GM18502 (cell line): ENCODE measurements around the gene PEMT.
"Not testable (repeated sequence)": the region's sequence is repeated elsewhere in the genome, so short reads cannot be mapped to it uniquely, and the experiment has no call there.

Experiments used
- ATAC-seq: cut with Tn5 transposase; IDR thresholded peaks from one replicate; pipeline ENCODE4 v1.9.1; 2021; ENCODE audit warnings: mild to moderate bottlenecking; ENCODE audit not compliant: unreplicated experiment, poor library complexity

PEMT gene

DNA sequence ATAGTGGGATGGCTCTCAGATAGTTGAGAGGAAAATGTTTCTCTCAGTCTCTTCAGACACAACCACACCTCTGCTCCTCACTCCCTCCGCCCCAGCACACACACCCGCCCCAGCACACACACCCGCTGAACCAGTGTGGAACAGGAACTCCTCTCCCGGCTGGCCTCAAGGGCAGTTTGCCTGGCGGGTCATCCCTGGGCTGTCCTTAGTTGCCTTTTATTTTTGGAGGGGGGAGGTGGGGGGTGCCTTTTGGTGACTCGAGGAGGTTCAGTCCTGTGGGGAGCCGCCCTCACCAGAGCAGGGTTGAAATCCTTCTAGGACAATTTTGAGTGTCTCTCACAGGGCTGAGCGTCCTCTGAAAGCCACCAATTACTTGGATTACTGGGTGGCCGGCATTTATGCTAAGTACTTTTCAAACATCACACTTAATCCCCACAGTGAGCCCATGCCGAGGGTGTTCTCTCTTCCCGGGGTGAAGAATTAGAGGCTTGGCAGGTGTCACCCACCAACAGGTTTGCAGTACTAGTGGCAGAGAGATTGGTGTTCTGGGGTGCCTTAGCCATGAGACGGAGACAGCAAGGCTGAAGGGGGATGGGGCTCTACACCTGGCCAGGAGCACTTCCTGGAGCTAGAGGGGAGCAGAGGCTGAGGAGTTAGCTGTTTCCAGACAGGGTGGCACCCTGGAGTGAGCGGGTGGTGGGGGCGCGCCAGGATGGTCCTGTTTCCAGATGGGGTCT, 98.1 kb downstream of the PEMT start:
- ATAC-seq: no peak

DNA sequence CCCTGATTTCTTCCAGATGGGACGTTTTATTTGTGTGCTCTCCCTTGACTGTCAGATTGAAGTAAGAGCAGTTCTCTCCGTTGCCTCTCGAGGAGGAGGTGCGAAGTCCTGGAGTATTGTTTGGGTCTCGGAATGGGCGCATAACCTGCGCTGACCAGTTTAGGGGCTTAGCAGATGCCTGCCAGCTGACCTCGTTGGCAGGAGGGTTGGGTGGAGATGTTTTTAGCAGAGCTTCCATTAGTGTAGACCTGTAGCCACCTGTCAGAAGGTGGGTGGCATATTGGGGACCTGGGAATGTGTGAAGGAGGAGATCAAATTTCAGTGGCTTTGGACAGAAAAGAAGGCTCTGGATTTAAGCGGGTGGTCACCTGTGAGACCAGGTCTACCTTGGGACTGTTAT, 98.9 kb downstream of the PEMT start:
- no peak for ATAC-seq

- ATAC-seq: no peak
Measured at GRCh38 chr17:17492085-17492484, 99.4 kb downstream of the PEMT start.

- no peak for ATAC-seq
Measured at GRCh38 chr17:17491546-17491988, 99.9 kb downstream of the PEMT start.

- no peak for ATAC-seq
Measured at GRCh38 chr17:17491031-17491471, 100.5 kb downstream of the PEMT start.

GRCh38 chr17:17487998-17488397, 103.5 kb downstream of the PEMT start:
- ATAC-seq: no peak

- ATAC-seq: not testable (repeated sequence)
Measured at GRCh38 chr17:17486416-17486815, 105.1 kb downstream of the PEMT start.

DNA sequence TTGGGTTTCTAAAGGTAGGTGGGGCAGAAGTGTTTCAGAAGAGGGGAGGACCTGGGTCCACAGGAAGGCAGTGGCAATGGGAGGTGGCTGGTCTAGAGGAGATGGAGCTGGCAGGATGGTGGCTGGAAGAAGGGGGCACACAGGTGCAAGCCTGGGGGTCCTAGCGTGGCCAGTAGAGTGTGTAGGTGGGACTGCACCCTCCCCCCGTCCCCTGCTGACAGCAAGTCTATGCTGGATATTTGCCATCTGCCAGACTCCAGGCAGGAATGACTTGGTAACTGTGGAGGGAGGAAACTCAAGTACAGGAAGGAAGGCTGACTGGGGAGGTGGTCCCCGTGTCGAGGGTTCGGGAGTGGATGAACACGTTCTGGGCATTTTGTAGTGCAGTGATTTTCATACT, 106.1 kb downstream of the PEMT start:
- no peak for ATAC-seq

GRCh38 chr17:17484451-17484899, 107.0 kb downstream of the PEMT start:
- no peak for ATAC-seq

- no peak for ATAC-seq
Measured at GRCh38 chr17:17481860-17482259, 109.6 kb downstream of the PEMT start.

- ATAC-seq: no peak
Measured at GRCh38 chr17:17480593-17481148, 110.8 kb downstream of the PEMT start.

DNA sequence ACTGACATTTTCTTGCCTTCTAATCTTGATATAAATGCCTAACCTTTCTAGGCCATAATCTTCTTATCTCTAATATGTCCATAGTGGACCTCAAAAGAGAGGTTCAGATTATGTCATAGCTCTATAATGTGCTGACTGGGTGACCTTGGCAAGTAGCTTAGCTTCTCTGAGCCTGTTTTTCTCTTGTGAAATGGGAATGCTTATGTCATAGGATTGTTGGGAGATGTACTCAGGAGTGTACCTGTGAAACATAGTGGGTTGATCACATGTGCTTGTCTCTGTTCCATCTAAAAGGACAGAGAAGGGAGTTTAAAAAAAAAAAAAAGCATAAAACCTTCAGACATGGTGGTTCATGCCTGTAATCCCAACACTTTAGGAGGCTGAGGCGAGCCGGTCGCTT, 112.3 kb downstream of the PEMT start:
- no peak for ATAC-seq

- peak; percentile 82 for ATAC-seq
Measured at GRCh38 chr17:17476865-17477467, 114.5 kb downstream of the PEMT start, which contains the start of gene MED9. TSS of gene MED9 (plus strand) at chr17:17477000. CDS start at chr17:17477042, 42 bp downstream.

GRCh38 chr17:17474341-17474740, 117.2 kb downstream of the PEMT start:
- no peak for ATAC-seq

DNA sequence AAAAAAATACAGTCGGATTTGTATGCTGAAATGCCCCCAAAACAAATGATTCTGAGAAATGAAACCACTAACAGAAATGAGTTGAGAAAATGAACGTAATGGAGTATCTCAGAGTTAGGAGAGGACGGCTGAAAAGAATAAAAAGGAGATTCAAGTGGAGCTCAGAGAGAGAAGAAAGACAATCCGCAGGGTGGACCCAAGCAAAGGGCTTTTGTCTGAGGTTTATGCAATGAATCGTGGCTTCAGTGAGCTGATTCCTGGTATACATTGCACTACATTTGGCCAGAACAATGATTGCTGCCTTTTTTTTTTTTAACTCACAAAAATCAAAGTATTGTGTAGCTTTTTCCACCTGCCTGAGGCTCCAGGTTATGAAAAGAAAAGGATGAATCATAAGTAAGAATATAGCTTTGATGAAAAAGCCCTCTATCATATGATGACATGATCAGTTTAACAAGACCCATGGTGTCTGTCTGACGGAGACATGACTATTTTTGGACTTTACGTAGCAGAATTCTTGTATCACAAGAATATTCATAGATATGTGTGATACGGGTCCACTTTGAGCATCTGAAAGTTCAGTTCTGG, 119.1 kb downstream of the PEMT start:
- no peak for ATAC-seq

- no peak for ATAC-seq
Measured at GRCh38 chr17:17469996-17470395, 121.5 kb downstream of the PEMT start.

GRCh38 chr17:17469358-17469757, 122.2 kb downstream of the PEMT start:
- ATAC-seq: no peak

DNA sequence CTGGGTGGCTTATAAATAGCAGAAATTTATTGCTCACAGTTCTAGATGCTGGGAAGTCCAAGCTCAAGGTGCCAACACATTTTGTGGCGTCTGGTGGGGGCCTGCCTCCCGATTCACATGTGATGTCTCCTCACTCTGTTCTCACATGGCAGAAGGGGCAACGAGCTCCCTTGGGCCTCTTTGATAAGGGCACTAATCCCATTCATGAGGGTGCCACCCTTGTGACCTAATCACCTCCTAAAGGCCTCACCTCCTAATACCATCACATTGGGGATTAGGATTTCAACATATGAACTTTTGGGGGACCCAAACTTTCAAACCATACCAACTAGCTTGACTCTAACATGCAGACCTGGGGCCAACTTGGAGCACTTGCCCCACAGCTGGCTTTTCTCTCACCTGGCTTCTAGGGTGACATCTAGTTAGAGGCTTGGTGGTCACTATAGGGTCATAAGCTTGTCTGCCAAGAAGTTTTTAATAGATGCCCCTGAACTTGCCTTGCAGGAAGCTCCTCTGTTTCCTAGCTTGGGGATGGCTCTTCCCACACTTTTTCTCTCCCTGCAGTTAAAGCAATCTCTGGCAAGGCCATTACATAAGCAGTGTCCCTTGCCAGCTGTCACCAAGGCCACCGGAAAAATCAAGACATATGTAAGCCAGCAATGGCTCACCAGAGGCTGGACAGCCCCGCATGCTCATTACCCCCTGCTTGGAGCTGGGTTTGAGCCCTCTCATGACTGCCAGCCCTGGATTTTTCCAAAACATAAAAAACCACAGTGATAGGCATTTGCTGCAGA, 123.1 kb downstream of the PEMT start:
- no peak for ATAC-seq

DNA sequence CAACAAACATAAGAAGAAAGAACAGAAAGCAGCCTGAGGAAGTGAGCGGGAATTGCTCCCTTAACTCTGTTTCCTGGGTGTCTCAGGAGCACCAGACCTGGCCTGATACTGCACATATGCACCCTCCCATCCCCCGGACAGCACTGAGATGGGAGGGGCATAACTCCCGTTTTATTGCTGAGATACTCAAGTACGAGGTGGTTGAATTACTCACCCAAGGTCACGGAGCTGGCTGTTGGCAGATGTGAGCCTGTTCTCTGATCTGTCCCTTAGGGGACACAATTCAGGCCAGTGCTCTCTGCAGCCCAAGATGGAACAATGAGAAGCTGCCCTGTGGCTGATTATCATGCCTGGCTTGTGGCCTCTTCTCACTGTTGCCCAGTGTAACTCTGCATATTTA, 123.8 kb downstream of the PEMT start:
- ATAC-seq: no peak

DNA sequence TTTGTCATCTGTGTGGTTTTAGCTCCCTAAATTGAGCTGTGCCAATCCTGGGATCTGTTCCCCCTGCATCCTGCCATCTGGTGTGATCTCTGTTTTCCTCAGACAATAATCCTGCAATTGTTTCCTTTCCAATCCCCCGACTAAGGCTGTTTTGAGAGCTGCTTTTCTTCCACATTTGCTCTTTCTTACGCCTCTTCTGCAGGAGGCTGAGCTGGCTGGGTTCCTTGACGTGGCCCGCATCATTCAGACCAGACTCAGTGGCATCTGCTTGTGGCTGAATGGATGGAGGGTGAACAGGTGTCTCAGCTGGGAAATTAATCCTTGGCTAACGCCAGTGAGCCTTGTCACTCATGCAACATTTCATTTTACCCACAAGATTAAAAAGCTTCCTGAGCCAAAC, 124.5 kb downstream of the PEMT start:
- ATAC-seq: no peak
